Activated T-cell treated with anti-CD3 and anti-CD28 coated beads, Interleukin-2, amount 50 U/mL, for 72 hours (primary cell): ENCODE measurements around the gene HDAC9. TPM values are rescaled to one million over a fixed set of nuclear protein-coding genes. Genes with fewer than 3 reads are reported as not detected.

ENCODE experiments used
- ATAC-seq, 2 donors: fragments of 150-1000 bp; cut with Tn5 transposase; replicated peaks in 1 of 2; 2 replicates each; pipeline ENCODE4 v1.10.0; 2021; ENCODE audit warnings: moderate library complexity in 2 of 2, mild to moderate bottlenecking in 1 of 2
- DNase-seq, 2 donors: peaks; one replicate each; pipeline ENCODE4 v3.0.0; 2021 to 2022; ENCODE audit warnings: mixed read lengths in 1 of 2
- H3K27ac Mint-ChIP-seq: one replicate; pipeline ENCODE4 v1.8.0; 2022; ENCODE audit warnings: mild to moderate bottlenecking, moderate library complexity, mixed read lengths
- H3K27me3 Mint-ChIP-seq: one replicate; pipeline ENCODE4 v1.8.0; 2022; ENCODE audit warnings: low read depth, mixed read lengths
- H3K36me3 Mint-ChIP-seq, 2 donors: one replicate each; pipeline ENCODE4 v1.8.0; 2022; ENCODE audit warnings: mixed read lengths in 2 of 2, mild to moderate bottlenecking in 1 of 2; ENCODE audit not compliant: insufficient read depth in 2 of 2
- H3K4me1 Mint-ChIP-seq: one replicate; pipeline ENCODE4 v1.8.0; 2022; ENCODE audit warnings: low read depth, mixed read lengths
- H3K4me3 Mint-ChIP-seq, 2 donors: one replicate each; pipeline ENCODE4 v1.8.0; 2022; ENCODE audit warnings: mild to moderate bottlenecking in 2 of 2, mixed read lengths in 2 of 2, moderate library complexity in 2 of 2
- H3K9me3 Mint-ChIP-seq, 2 donors: one replicate each; pipeline ENCODE4 v1.8.0; 2022; ENCODE audit warnings: mixed read lengths in 2 of 2
- total RNA-seq, 2 donors: library from RNA; stranded (reverse); gene quantifications; one replicate each; pipeline ENCODE4 v1.2.3, GENCODE V29; 2022

HDAC9 gene
- 1 to 10 TPM in 1 of 2 donors, under 1 TPM in 1; 0.55 to 2.9 TPM for total RNA-seq

GRCh38 chr7:18495412-18496340 is at the start of gene HDAC9:
Gene HDAC9 (plus strand): TSS chr7:18495749. CDS start chr7:18496303, 554 bp downstream.
- ATAC-seq (peak in 1 of 2 donors; percentile 45), DNase-seq (no peak)
- no peaks in the 10 kb centered on the region for H3K36me3 Mint-ChIP-seq
- H3K4me3 Mint-ChIP-seq = peak within 1 kb of the TSS; percentile 16 to 62
- H3K27ac Mint-ChIP-seq = no peak within 1 kb of the TSS
- H3K4me1 Mint-ChIP-seq = peaks cover 19% of the 10 kb centered on the region
- peaks cover 13% of the 10 kb centered on the region for H3K27me3 Mint-ChIP-seq
- H3K9me3 Mint-ChIP-seq = no peaks in the 10 kb centered on the region

- no peak for ATAC-seq
- no peaks in the 10 kb centered on the region for H3K36me3 Mint-ChIP-seq
Measured at GRCh38 chr7:18445916-18446520, 49.5 kb upstream of the HDAC9 start.

GRCh38 chr7:18450019-18450418 is 45.5 kb upstream of the HDAC9 start:
- Mint-ChIP-seq H3K4me3 (no peak overlapping the region), H3K27me3 (no peaks in the 10 kb centered on the region), H3K4me1 (no peaks in the 10 kb centered on the region), H3K27ac (no peak overlapping the region), H3K9me3 (no peaks in the 10 kb centered on the region), H3K36me3 (no peaks in the 10 kb centered on the region)
- no peak for ATAC-seq
- no peak for DNase-seq

More at GRCh38 chr7:18445916-18446520, 49.5 kb upstream of the HDAC9 start:
- no peaks in the 10 kb centered on the region for H3K4me1 Mint-ChIP-seq
- no peaks in the 10 kb centered on the region for H3K27me3 Mint-ChIP-seq
- no peak overlapping the region for H3K27ac Mint-ChIP-seq
- no peak for DNase-seq
- H3K4me3 Mint-ChIP-seq = no peak overlapping the region
- no peaks in the 10 kb centered on the region for H3K9me3 Mint-ChIP-seq

- Mint-ChIP-seq H3K27ac (no peak overlapping the region), H3K4me1 (no peaks in the 10 kb centered on the region), H3K9me3 (no peaks in the 10 kb centered on the region), H3K36me3 (no peaks in the 10 kb centered on the region), H3K27me3 (no peaks in the 10 kb centered on the region), H3K4me3 (no peak overlapping the region)
- DNase-seq (no peak), ATAC-seq (no peak)
Measured at GRCh38 chr7:18455606-18456005, 39.9 kb upstream of the HDAC9 start.

GRCh38 chr7:18457832-18458231 is 37.7 kb upstream of the HDAC9 start:
- Mint-ChIP-seq H3K4me1 (peaks cover 7% of the 10 kb centered on the region), H3K4me3 (no peak overlapping the region), H3K9me3 (no peaks in the 10 kb centered on the region), H3K27ac (no peak overlapping the region), H3K27me3 (no peaks in the 10 kb centered on the region), H3K36me3 (no peaks in the 10 kb centered on the region)
- ATAC-seq (no peak), DNase-seq (no peak)

- Mint-ChIP-seq H3K9me3 (no peaks in the 10 kb centered on the region), H3K27ac (no peak overlapping the region), H3K27me3 (no peaks in the 10 kb centered on the region), H3K36me3 (no peaks in the 10 kb centered on the region), H3K4me1 (peaks cover 7% of the 10 kb centered on the region), H3K4me3 (no peak overlapping the region)
- DNase-seq = no peak
- ATAC-seq = no peak
Measured at GRCh38 chr7:18458830-18459229, 36.7 kb upstream of the HDAC9 start.

GRCh38 chr7:18459484-18460245 is 35.9 kb upstream of the HDAC9 start:
- Mint-ChIP-seq H3K4me3 (no peak overlapping the region), H3K9me3 (no peaks in the 10 kb centered on the region), H3K4me1 (peaks cover 7% of the 10 kb centered on the region), H3K36me3 (no peaks in the 10 kb centered on the region), H3K27ac (no peak overlapping the region), H3K27me3 (no peaks in the 10 kb centered on the region)
- no peak for DNase-seq
- ATAC-seq = no peak

GRCh38 chr7:18461785-18462467 is 33.6 kb upstream of the HDAC9 start:
- H3K9me3 Mint-ChIP-seq = no peaks in the 10 kb centered on the region
- no peak for ATAC-seq
- peaks cover 7% of the 10 kb centered on the region for H3K4me1 Mint-ChIP-seq
- H3K36me3 Mint-ChIP-seq = no peaks in the 10 kb centered on the region
- no peak overlapping the region for H3K4me3 Mint-ChIP-seq
- no peak overlapping the region for H3K27ac Mint-ChIP-seq
- peaks cover 3% of the 10 kb centered on the region for H3K27me3 Mint-ChIP-seq
- no peak for DNase-seq

- ATAC-seq (no peak), DNase-seq (no peak)
- H3K4me1 Mint-ChIP-seq = peaks cover 7% of the 10 kb centered on the region
- H3K27me3 Mint-ChIP-seq = peaks cover 7% of the 10 kb centered on the region
- no peak overlapping the region for H3K4me3 Mint-ChIP-seq
- H3K36me3 Mint-ChIP-seq = no peaks in the 10 kb centered on the region
- no peaks in the 10 kb centered on the region for H3K9me3 Mint-ChIP-seq
- no peak overlapping the region for H3K27ac Mint-ChIP-seq
Measured at GRCh38 chr7:18464830-18465229, 30.7 kb upstream of the HDAC9 start.

GRCh38 chr7:18467011-18467410 is 28.5 kb upstream of the HDAC9 start:
- no peak for ATAC-seq
- H3K9me3 Mint-ChIP-seq = no peaks in the 10 kb centered on the region
- no peak for DNase-seq

GRCh38 chr7:18468795-18469194 is 26.8 kb upstream of the HDAC9 start:
- ATAC-seq (peak in 1 of 2 donors; percentile 33), DNase-seq (no peak)
- H3K4me3 Mint-ChIP-seq = no peak overlapping the region
- no peak overlapping the region for H3K27ac Mint-ChIP-seq
- H3K4me1 Mint-ChIP-seq = no peaks in the 10 kb centered on the region
- peaks cover 7% of the 10 kb centered on the region for H3K27me3 Mint-ChIP-seq
- H3K9me3 Mint-ChIP-seq = no peaks in the 10 kb centered on the region
- H3K36me3 Mint-ChIP-seq = no peaks in the 10 kb centered on the region

More at GRCh38 chr7:18467011-18467410, 28.5 kb upstream of the HDAC9 start:
- H3K27ac Mint-ChIP-seq = no peak overlapping the region
- peaks cover 7% of the 10 kb centered on the region for H3K27me3 Mint-ChIP-seq
- H3K36me3 Mint-ChIP-seq = no peaks in the 10 kb centered on the region
- no peak overlapping the region for H3K4me3 Mint-ChIP-seq
- H3K4me1 Mint-ChIP-seq = peaks cover 4% of the 10 kb centered on the region

GRCh38 chr7:18469316-18469715 is 26.2 kb upstream of the HDAC9 start:
- ATAC-seq = no peak
- Mint-ChIP-seq H3K9me3 (no peaks in the 10 kb centered on the region), H3K27me3 (peaks cover 7% of the 10 kb centered on the region), H3K4me3 (no peak overlapping the region), H3K27ac (no peak overlapping the region), H3K36me3 (no peaks in the 10 kb centered on the region), H3K4me1 (no peaks in the 10 kb centered on the region)
- DNase-seq = no peak
